K562 (cell line): ENCODE data around the gene ZNF609. TPM values are rescaled to one million over a fixed set of nuclear protein-coding genes. Genes with fewer than 3 reads are reported as not detected.

Experiments used
- ATF7 ChIP-seq: fragments of 450-650 bp; IDR thresholded peaks from 2 replicates; pipeline ENCODE4 v1.7.1; 2014; ENCODE audit warnings: mild to moderate bottlenecking, moderate library complexity
- FOSL1 ChIP-seq: fragments of 200-800 bp; sonication (Bioruptor generic); conservative IDR thresholded peaks from 2 replicates; pipeline ENCODE4 v1.6.1; 2016; ENCODE audit warnings: missing genetic modification characterization, missing compliant biosample characterization
- GABPA ChIP-seq: fragments of 200-800 bp; sonication (Bioruptor generic); conservative IDR thresholded peaks from 2 replicates; pipeline ENCODE4 v1.6.1; 2016; ENCODE audit warnings: low read depth, missing genetic modification characterization, missing compliant biosample characterization
- HBP1 ChIP-seq: fragments of 450-650 bp; formaldehyde crosslinking; IDR thresholded peaks from 2 replicates; pipeline ENCODE4 v1.4.0; 2022; ENCODE audit warnings: missing genetic modification characterization
- HDAC3 ChIP-seq: fragments of 450-650 bp; IDR thresholded peaks from 2 replicates; pipeline ENCODE4 v1.6.1; 2018; ENCODE audit warnings: borderline replicate concordance, mild to moderate bottlenecking, moderate library complexity; ENCODE audit not compliant: partially characterized antibody
- HES1 ChIP-seq: fragments of 450-650 bp; IDR thresholded peaks from 2 replicates; pipeline ENCODE4 v1.6.1; 2016; ENCODE audit warnings: low read depth, mild to moderate bottlenecking, moderate library complexity
- JUN ChIP-seq, 2 experiments: sonication (generic) in 1 of 2; formaldehyde crosslinking in 1 of 2; IDR thresholded peaks; 2 replicates each; pipeline versions ENCODE4 v1.6.1 to v1.8.0; 2012 to 2022; ENCODE audit warnings: borderline replicate concordance in 2 of 2, mild to moderate bottlenecking in 2 of 2, improper control_type of control experiment in 1 of 2, low read depth in 1 of 2, low read length in 1 of 2, missing genetic modification reagents in 1 of 2
- NR2C2 ChIP-seq, 2 experiments: fragments of 200-800 bp in 1 of 2; sonication (Bioruptor generic) in 1 of 2; sonication (generic) in 1 of 2; formaldehyde crosslinking in 1 of 2; IDR thresholded peaks; 2 replicates each; pipeline versions ENCODE4 v1.6.1 to v1.8.0; 2016 to 2022; ENCODE audit warnings: mild to moderate bottlenecking in 1 of 2, missing compliant biosample characterization in 1 of 2, missing genetic modification characterization in 1 of 2, missing genetic modification reagents in 1 of 2
- NR4A1 ChIP-seq, 2 experiments: fragments of 250-450 bp in 1 of 2; fragments of 450-650 bp in 1 of 2; sonication (Bioruptor Pico) in 1 of 2; IDR thresholded peaks; 2 replicates each; pipeline versions ENCODE4 v1.4.0 to v1.6.1; 2016 to 2020; ENCODE audit warnings: mild to moderate bottlenecking in 2 of 2, missing compliant biosample characterization in 1 of 2, missing genetic modification characterization in 1 of 2, moderate library complexity in 1 of 2
- PHB ChIP-seq: fragments of 250-450 bp; sonication (Bioruptor Pico); IDR thresholded peaks from 2 replicates; pipeline ENCODE4 v1.5.0; 2021
- RAD21 ChIP-seq, 2 experiments: fragments of 250-450 bp in 1 of 2; fragments of 450-650 bp in 1 of 2; sonication (Bioruptor Pico) in 1 of 2; formaldehyde crosslinking in 1 of 2; IDR thresholded peaks in 1 of 2; conservative IDR thresholded peaks in 1 of 2; 2 replicates each; pipeline versions ENCODE4 v1.4.0 to v1.8.0; 2020 to 2022; ENCODE audit warnings: mild to moderate bottlenecking in 2 of 2, moderate library complexity in 1 of 2
- RB1 ChIP-seq: fragments of 450-650 bp; IDR thresholded peaks from 2 replicates; pipeline ENCODE4 v1.6.1; 2017; ENCODE audit warnings: low read depth, mild to moderate bottlenecking
- RBM34 ChIP-seq: fragments of 200-400 bp; formaldehyde crosslinking; IDR thresholded peaks from 2 replicates; pipeline ENCODE4 v1.6.1; 2018; ENCODE audit warnings: low read length, borderline replicate concordance; ENCODE audit not compliant: insufficient read depth
- RUNX1 ChIP-seq: sonication (generic); IDR thresholded peaks from 2 replicates; pipeline ENCODE4 v1.6.1; 2016; ENCODE audit warnings: antibody characterized with exemption, low read depth
- SMAD3 ChIP-seq: fragments of 450-650 bp; formaldehyde crosslinking; conservative IDR thresholded peaks from 2 replicates; pipeline ENCODE4 v1.4.0; 2020; ENCODE audit warnings: mild to moderate bottlenecking
- SMARCC2 ChIP-seq: fragments of 450-650 bp; IDR thresholded peaks from 2 replicates; pipeline ENCODE4 v1.6.1; 2017; ENCODE audit warnings: antibody characterized with exemption, moderate library complexity, mild to moderate bottlenecking, low read depth
- TAF9B ChIP-seq: fragments of 450-650 bp; IDR thresholded peaks from 2 replicates; pipeline ENCODE4 v1.6.1; 2018; ENCODE audit warnings: mild to moderate bottlenecking; ENCODE audit not compliant: partially characterized antibody
- TRIM24 ChIP-seq, 2 experiments: fragments of 450-650 bp; IDR thresholded peaks; 2 replicates each; pipeline ENCODE4 v1.6.1; 2016
- WHSC1 ChIP-seq: IDR thresholded peaks from one replicate; pipeline ENCODE4 v1.6.1; 2012; ENCODE audit warnings: low read length, control low read depth, inconsistent platforms
- ZBED1 ChIP-seq: IDR thresholded peaks from 2 replicates; pipeline ENCODE4 v1.6.1; 2014
- ZNF143 ChIP-seq: sonication (generic); formaldehyde crosslinking; IDR thresholded peaks from 2 replicates; pipeline ENCODE4 v1.9.0; 2022; ENCODE audit warnings: mild to moderate bottlenecking, missing genetic modification reagents
- ZNF232 ChIP-seq: sonication (generic); formaldehyde crosslinking; IDR thresholded peaks from 2 replicates; pipeline ENCODE4 v1.8.0; 2022; ENCODE audit warnings: mild to moderate bottlenecking, missing genetic modification reagents
- ZNF263 ChIP-seq: sonication (generic); formaldehyde crosslinking; IDR thresholded peaks from 2 replicates; pipeline ENCODE4 v1.8.0; 2022; ENCODE audit warnings: mild to moderate bottlenecking, missing genetic modification reagents, borderline replicate concordance
- polyA plus RNA-seq, 8 experiments: library from polyadenylated mRNA; depleted of rRNA in 4 of 8; stranded (reverse) in 5 of 8; unstranded in 3 of 8; fragments of >200 nt; fragmentation: Nextera tagmentation in 2 of 8; fragmentation: Illumina TruSeq in 1 of 8; extraction: Ambion mirVana in 2 of 8; extraction: Trizol in 1 of 8; gene quantifications; 2 replicates each; pipeline versions ENCODE4 v1.2.1 to v1.2.3, GENCODE V29; 2011 to 2014; ENCODE audit warnings: inconsistent platforms in 1 of 8, missing spikeins in 1 of 8
- total RNA-seq, 7 experiments: library from RNA; depleted of rRNA in 6 of 7; stranded (reverse); fragments of >200 nt in 6 of 7; fragmentation: Illumina TruSeq in 2 of 7; extraction: Trizol in 2 of 7; gene quantifications; 2 replicates each; pipeline versions ENCODE4 v1.2.1 to v1.2.3, GENCODE V29; 2011 to 2021; ENCODE audit warnings: low replicate concordance in 1 of 7

Gene ZNF609
- total and polyA plus RNA-seq, 9 of the 15 experiments (the other 6 are each of a cell fraction or from before 2014, with no cell fraction given), result 3.0 to 38.7 (median 17.8) TPM

- TF ChIP-seq TAF9B (no peak), RB1 (0 out of 2 replicates have a peak, but pooled peaks have one; percentile 25), HBP1 (CRISPR knock-in tag) (peak; percentile 59; the same call in 1 of the 2 replicates), ZNF232 (no peak), ATF7 (peak; percentile 89), RUNX1 (0 out of 2 replicates have a peak, but pooled peaks have one; percentile 66), SMARCC2 (peak; percentile 99), SMAD3 (CRISPR knock-in tag) (peak; percentile 90), HDAC3 (peak; percentile 95), NR2C2 (CRISPR knock-in tag; IDR thresholded peaks at IDR 0.05) (no peak), NR2C2 (tag; IDR thresholded peaks at IDR 0.05) (no peak; the same call in 1 of the 2 replicates), FOSL1 (tag) (peak; percentile 75), JUN (IDR thresholded peaks at IDR 0.05; ENCODE audit: borderline replicate concordance, low read depth, low read length) (peak; percentile 56; the same call in 1 of the 2 replicates), JUN (CRISPR knock-in tag; IDR thresholded peaks at IDR 0.05; ENCODE audit: borderline replicate concordance) (no peak), PHB (no peak), ZNF143 (no peak), NR4A1 (CRISPR knock-in tag; IDR thresholded peaks at IDR 0.05) (no peak), NR4A1 (tag; IDR thresholded peaks at IDR 0.05) (peak; percentile 85), RAD21 (CRISPR knock-in tag; conservative IDR thresholded peaks at IDR 0.05 in 1 of 2, IDR thresholded peaks at IDR 0.05 in 1 of 2) (peak in 1 of 2 experiments; percentile 10; a peak in 1 of 4 replicates), TRIM24 (IDR thresholded peaks at IDR 0.05) (peak; percentile 91 to 96), ZNF263 (CRISPR knock-in tag) (peak; percentile 69; the same call in 1 of the 2 replicates), HES1 (peak; percentile 96), RBM34 (no peak), WHSC1 (no peak), ZBED1 (peak; percentile 94), GABPA (0 out of 2 replicates have a peak, but pooled peaks have one; percentile 49)
These were observed 235.2 kb downstream of the ZNF609 start (continued) for GRCh38 chr15:64695561-64695992.
